LNCAP (cell line): ENCODE results near the gene PER2.

Experiments
- TF ChIP-seq, protein P1 (sequence below): fragments of 450-650 bp; IDR thresholded peaks from 2 replicates; pipeline ENCODE4 v1.5.1; 2017; ENCODE audit warnings: mild to moderate bottlenecking

The PER2 gene

DNA sequence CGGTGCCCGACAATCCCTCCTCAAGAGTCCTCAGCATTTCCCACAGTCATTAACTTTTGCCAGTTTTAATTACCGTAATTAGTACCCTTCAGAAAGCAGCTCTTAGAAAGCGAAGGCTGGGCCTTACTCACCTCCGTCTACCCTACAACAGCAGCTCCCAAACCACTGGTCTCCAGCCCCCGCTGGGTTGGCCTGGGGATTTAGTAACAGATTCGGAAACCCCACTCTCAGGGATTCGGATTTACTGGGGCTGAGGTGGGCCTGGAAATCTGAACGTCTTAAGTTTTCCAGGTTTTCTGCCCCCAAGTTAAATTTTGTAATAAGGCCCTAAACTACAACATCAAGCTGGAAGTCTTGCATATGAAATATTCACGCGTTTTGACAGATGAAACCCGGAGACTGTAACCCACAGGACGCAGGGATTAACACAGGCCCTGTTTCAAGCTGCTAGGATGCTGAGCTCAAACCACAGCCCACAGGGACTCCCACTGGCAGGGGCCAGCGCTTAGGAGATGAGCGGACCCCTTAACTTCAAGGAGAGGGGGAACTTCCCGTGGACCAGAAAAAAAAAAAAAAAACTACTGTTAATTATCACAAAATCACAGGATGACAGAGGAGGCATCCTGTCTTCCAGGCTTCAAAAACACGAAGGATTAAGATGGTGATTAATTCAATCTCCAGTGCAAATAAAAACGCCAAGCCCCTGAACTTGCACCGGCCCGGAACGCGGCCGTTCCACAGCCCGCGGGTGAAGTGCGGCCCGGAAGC lies 85.9 kb downstream of the PER2 start:
- TF ChIP-seq, protein P1, sequence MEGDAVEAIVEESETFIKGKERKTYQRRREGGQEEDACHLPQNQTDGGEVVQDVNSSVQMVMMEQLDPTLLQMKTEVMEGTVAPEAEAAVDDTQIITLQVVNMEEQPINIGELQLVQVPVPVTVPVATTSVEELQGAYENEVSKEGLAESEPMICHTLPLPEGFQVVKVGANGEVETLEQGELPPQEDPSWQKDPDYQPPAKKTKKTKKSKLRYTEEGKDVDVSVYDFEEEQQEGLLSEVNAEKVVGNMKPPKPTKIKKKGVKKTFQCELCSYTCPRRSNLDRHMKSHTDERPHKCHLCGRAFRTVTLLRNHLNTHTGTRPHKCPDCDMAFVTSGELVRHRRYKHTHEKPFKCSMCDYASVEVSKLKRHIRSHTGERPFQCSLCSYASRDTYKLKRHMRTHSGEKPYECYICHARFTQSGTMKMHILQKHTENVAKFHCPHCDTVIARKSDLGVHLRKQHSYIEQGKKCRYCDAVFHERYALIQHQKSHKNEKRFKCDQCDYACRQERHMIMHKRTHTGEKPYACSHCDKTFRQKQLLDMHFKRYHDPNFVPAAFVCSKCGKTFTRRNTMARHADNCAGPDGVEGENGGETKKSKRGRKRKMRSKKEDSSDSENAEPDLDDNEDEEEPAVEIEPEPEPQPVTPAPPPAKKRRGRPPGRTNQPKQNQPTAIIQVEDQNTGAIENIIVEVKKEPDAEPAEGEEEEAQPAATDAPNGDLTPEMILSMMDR, result no peak
